Activated CD8-positive, alpha-beta memory T cell treated with anti-CD3 and anti-CD28 coated beads for 24 hours (primary cell): ENCODE results near the gene HFE.
"Not testable (repeated sequence)": the region's sequence is repeated elsewhere in the genome, so short reads cannot be mapped to it uniquely, and the experiment has no call there.

Source experiments
- DNase-seq: peaks from one replicate; pipeline ENCODE4 v3.0.0-alpha.2; 2020

The HFE gene

GRCh38 chr6:26113570-26113969 is 26.3 kb downstream of the HFE start:
- DNase-seq = no peak

GRCh38 chr6:26115226-26115625 is 28.0 kb downstream of the HFE start:
- DNase-seq = no peak

GRCh38 chr6:26116267-26116666 is 29.0 kb downstream of the HFE start:
- no peak for DNase-seq

- DNase-seq = no peak
Observed at GRCh38 chr6:26118999-26119398, 31.8 kb downstream of the HFE start.

GRCh38 chr6:26120115-26120514 is 32.9 kb downstream of the HFE start:
- DNase-seq = not testable (repeated sequence)

- no peak for DNase-seq
Observed at GRCh38 chr6:26120807-26121140, 33.5 kb downstream of the HFE start.

- no peak for DNase-seq
Observed at GRCh38 chr6:26121141-26122004, 34.1 kb downstream of the HFE start.

GRCh38 chr6:26122005-26122388 is 34.8 kb downstream of the HFE start:
- DNase-seq = no peak

- DNase-seq = no peak
Observed at GRCh38 chr6:26122402-26122792, 35.2 kb downstream of the HFE start.

GRCh38 chr6:26122793-26123674 is 35.8 kb downstream of the HFE start:
- peak; percentile 92 for DNase-seq

GRCh38 chr6:26123675-26123946 is 36.4 kb downstream of the HFE start:
- DNase-seq = peak; percentile 91

- DNase-seq = peak; percentile 91
Observed at GRCh38 chr6:26123947-26124780, 36.9 kb downstream of the HFE start.

- no peak for DNase-seq
Observed at GRCh38 chr6:26124781-26125685, 37.8 kb downstream of the HFE start.

GRCh38 chr6:26126394-26127235 is 39.4 kb downstream of the HFE start:
- DNase-seq = no peak

- DNase-seq = no peak
Observed at GRCh38 chr6:26128013-26128771, 41.0 kb downstream of the HFE start.

- no peak for DNase-seq
Observed at GRCh38 chr6:26129656-26130055, 42.4 kb downstream of the HFE start.

- DNase-seq = no peak
Observed at GRCh38 chr6:26130581-26131249, 43.5 kb downstream of the HFE start.

GRCh38 chr6:26131618-26132017 is 44.4 kb downstream of the HFE start:
- DNase-seq = no peak

- no peak for DNase-seq
Observed at GRCh38 chr6:26133730-26134129, 46.5 kb downstream of the HFE start.

- DNase-seq = no peak
Observed at GRCh38 chr6:26136321-26136720, 49.1 kb downstream of the HFE start.
